HG03442 (cell line): Measurements from ENCODE around the gene KIAA0319L.

ENCODE experiments used
- ATAC-seq: cut with Tn5 transposase; IDR thresholded peaks from one replicate; pipeline ENCODE4 v1.9.1; 2021; ENCODE audit warnings: mild to moderate bottlenecking, moderate library complexity; ENCODE audit not compliant: unreplicated experiment

Gene KIAA0319L

DNA sequence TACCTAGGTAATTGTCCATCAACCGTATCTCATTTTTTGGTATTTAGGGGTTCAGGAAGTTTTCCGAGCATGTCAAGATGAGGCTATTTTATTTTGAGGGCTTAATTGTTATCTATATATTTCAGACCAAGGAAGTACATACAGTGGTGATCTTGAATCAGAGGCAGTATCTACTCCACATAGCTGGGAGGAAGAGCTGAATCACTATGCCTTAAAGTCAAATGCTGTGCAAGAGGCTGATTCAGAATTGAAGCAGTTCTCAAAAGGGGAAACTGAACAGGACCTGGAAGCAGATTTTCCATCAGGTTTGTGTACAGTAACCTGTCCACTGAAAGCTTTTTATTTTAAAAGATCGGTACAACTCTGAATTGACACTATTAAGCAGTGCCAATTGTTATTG is 158.5 kb downstream of the KIAA0319L start:
- ATAC-seq, result no peak

DNA sequence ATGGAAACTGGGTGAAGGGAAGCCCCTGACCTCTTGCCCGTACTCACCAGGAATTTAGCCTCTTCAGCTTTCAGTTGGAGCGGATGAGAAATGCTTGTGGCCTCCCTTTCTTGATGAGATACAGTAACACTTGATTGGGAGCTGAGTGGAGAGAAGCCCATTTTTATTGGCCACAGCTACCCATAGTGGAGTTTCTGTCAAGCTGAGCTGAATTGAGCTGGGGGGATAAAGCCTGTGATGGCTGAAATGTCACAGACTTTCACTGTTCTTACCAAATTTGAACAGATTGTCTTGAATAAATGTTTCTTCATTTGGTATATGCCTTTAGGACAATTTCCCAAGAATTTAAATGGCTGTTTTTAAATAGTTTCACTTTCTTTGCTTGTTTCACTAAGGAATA is 162.8 kb downstream of the KIAA0319L start:
- no peak for ATAC-seq

GRCh38 chr1:35390600-35391494 is 166.4 kb downstream of the KIAA0319L start:
- no peak for ATAC-seq

- ATAC-seq, result no peak
Measured at GRCh38 chr1:35386959-35387358, 170.2 kb downstream of the KIAA0319L start.

- ATAC-seq, result no peak
Measured at GRCh38 chr1:35386290-35386689, 170.9 kb downstream of the KIAA0319L start.
